K562 (cell line): ENCODE results near the gene GALE. TPM values are rescaled to one million over a fixed set of nuclear protein-coding genes. Genes with fewer than 3 reads are reported as not detected.

Source experiments
- CC2D1A ChIP-seq: fragments of 450-650 bp; IDR thresholded peaks from 2 replicates; pipeline ENCODE4 v1.6.1; 2017; ENCODE audit warnings: mild to moderate bottlenecking
- COPS2 ChIP-seq: fragments of 450-650 bp; conservative IDR thresholded peaks from 2 replicates; pipeline ENCODE4 v1.6.1; 2016; ENCODE audit warnings: mild to moderate bottlenecking, moderate library complexity
- CREBBP ChIP-seq: IDR thresholded peaks from one replicate; pipeline ENCODE4 v1.6.1; 2012; ENCODE audit warnings: low read depth, mild to moderate bottlenecking, control low read depth, inconsistent platforms, low read length
- DMBX1 ChIP-seq: fragments of 250-450 bp; sonication (Bioruptor Pico); IDR thresholded peaks from 2 replicates; pipeline ENCODE4 v1.8.0; 2022; ENCODE audit warnings: inconsistent platforms, mild to moderate bottlenecking, moderate library complexity, borderline replicate concordance
- JUND ChIP-seq, 2 experiments: IDR thresholded peaks; 2 replicates in 1 of 2; 3 replicates in 1 of 2; pipeline ENCODE4 v1.6.1; 2011; ENCODE audit warnings: borderline replicate concordance in 2 of 2, low read depth in 2 of 2, low read length in 2 of 2, improper control_type of control experiment in 1 of 2, missing biosample characterization in 1 of 2, missing genetic modification characterization in 1 of 2, missing genetic modification reagents in 1 of 2
- KLF16 ChIP-seq: IDR thresholded peaks from 2 replicates; pipeline ENCODE4 v1.6.1; 2016; ENCODE audit warnings: antibody characterized with exemption
- MEF2A ChIP-seq: IDR thresholded peaks from 2 replicates; pipeline ENCODE4 v1.6.1; 2011; ENCODE audit warnings: low read depth, mild to moderate bottlenecking, low read length, moderate library complexity; ENCODE audit not compliant: control insufficient read depth
- MEIS2 ChIP-seq: fragments of 450-650 bp; IDR thresholded peaks from 2 replicates; pipeline ENCODE4 v1.6.1; 2014; ENCODE audit warnings: mild to moderate bottlenecking; ENCODE audit not compliant: partially characterized antibody
- NFATC3 ChIP-seq: fragments of 450-650 bp; IDR thresholded peaks from 2 replicates; pipeline ENCODE4 v1.6.1; 2017; ENCODE audit warnings: mild to moderate bottlenecking
- NR4A1 ChIP-seq, 2 experiments: fragments of 250-450 bp in 1 of 2; fragments of 450-650 bp in 1 of 2; sonication (Bioruptor Pico) in 1 of 2; IDR thresholded peaks; 2 replicates each; pipeline versions ENCODE4 v1.4.0 to v1.6.1; 2016 to 2020; ENCODE audit warnings: mild to moderate bottlenecking in 2 of 2, missing compliant biosample characterization in 1 of 2, missing genetic modification characterization in 1 of 2, moderate library complexity in 1 of 2
- RBBP5 ChIP-seq: fragments of 200-600 bp; sonication (generic); IDR thresholded peaks from 2 replicates; pipeline ENCODE4 v1.6.1; 2012; ENCODE audit warnings: borderline replicate concordance, mild to moderate bottlenecking, low read length, control low read depth, inconsistent platforms; ENCODE audit not compliant: insufficient read depth, poor library complexity, severe bottlenecking
- RNF2 ChIP-seq: sonication (generic); IDR thresholded peaks from 2 replicates; pipeline ENCODE4 v1.6.1; 2016
- SIN3A ChIP-seq, 2 experiments: fragments of 150-350 bp in 1 of 2; IDR thresholded peaks; 2 replicates each; pipeline ENCODE4 v1.6.1; 2011 to 2016; ENCODE audit warnings: borderline replicate concordance in 2 of 2, low read depth in 2 of 2, low read length in 2 of 2, mild to moderate bottlenecking in 2 of 2, moderate library complexity in 2 of 2; ENCODE audit not compliant: control insufficient read depth in 1 of 2
- SMARCA5 ChIP-seq: fragments of 450-650 bp; IDR thresholded peaks from 2 replicates; pipeline ENCODE4 v1.6.1; 2016
- ZFX ChIP-seq: sonication (generic); formaldehyde crosslinking; IDR thresholded peaks from 2 replicates; pipeline ENCODE4 v1.8.0; 2022; ENCODE audit warnings: mild to moderate bottlenecking, missing genetic modification reagents, moderate library complexity
- ZNF124 ChIP-seq: sonication (generic); formaldehyde crosslinking; IDR thresholded peaks from 2 replicates; pipeline ENCODE4 v1.8.1; 2022; ENCODE audit warnings: missing genetic modification reagents
- polyA plus RNA-seq, 8 experiments: library from polyadenylated mRNA; depleted of rRNA in 4 of 8; stranded (reverse) in 5 of 8; unstranded in 3 of 8; fragments of >200 nt; fragmentation: Nextera tagmentation in 2 of 8; fragmentation: Illumina TruSeq in 1 of 8; extraction: Ambion mirVana in 2 of 8; extraction: Trizol in 1 of 8; gene quantifications; 2 replicates each; pipeline versions ENCODE4 v1.2.1 to v1.2.3, GENCODE V29; 2011 to 2014; ENCODE audit warnings: inconsistent platforms in 1 of 8, missing spikeins in 1 of 8
- total RNA-seq, 7 experiments: library from RNA; depleted of rRNA in 6 of 7; stranded (reverse); fragments of >200 nt in 6 of 7; fragmentation: Illumina TruSeq in 2 of 7; extraction: Trizol in 2 of 7; gene quantifications; 2 replicates each; pipeline versions ENCODE4 v1.2.1 to v1.2.3, GENCODE V29; 2011 to 2021; ENCODE audit warnings: low replicate concordance in 1 of 7
- TF ChIP-seq, protein P1 (sequence below): fragments of 450-650 bp; IDR thresholded peaks from 2 replicates; pipeline ENCODE4 v1.6.1; 2016; ENCODE audit warnings: low read depth, mild to moderate bottlenecking, moderate library complexity
- TF ChIP-seq, protein P2 (sequence below): IDR thresholded peaks from 3 replicates; pipeline ENCODE4 v1.6.1; 2011; ENCODE audit warnings: borderline replicate concordance, mild to moderate bottlenecking, moderate library complexity; ENCODE audit not compliant: insufficient read length; ENCODE audit errors: extremely low read depth
- TF ChIP-seq, protein P3 (sequence below), 3 experiments: IDR thresholded peaks in 2 of 3; conservative IDR thresholded peaks in 1 of 3; 2 replicates each; pipeline ENCODE4 v1.5.1; 2011 to 2012; ENCODE audit warnings: low read length in 3 of 3, mild to moderate bottlenecking in 3 of 3, control low read depth in 2 of 3, improper control_type of control experiment in 1 of 3, inconsistent platforms in 1 of 3, low read depth in 1 of 3, mixed read lengths in 1 of 3, moderate library complexity in 1 of 3; ENCODE audit not compliant: insufficient read depth in 2 of 3
- TF ChIP-seq, protein P4 (sequence below): sonication (generic); formaldehyde crosslinking; IDR thresholded peaks from 2 replicates; pipeline ENCODE4 v1.8.0; 2022; ENCODE audit warnings: mild to moderate bottlenecking, low read depth, missing genetic modification reagents

The GALE gene
- total and polyA plus RNA-seq, 9 of the 15 experiments (the other 6 are each of a cell fraction or from before 2014, with no cell fraction given): 8.4 to 139 (median 88.3) TPM

- TF ChIP-seq NR4A1 (CRISPR knock-in tag; IDR thresholded peaks at IDR 0.05) (no peak), NR4A1 (tag; IDR thresholded peaks at IDR 0.05) (no peak), RNF2 (no peak), MEIS2 (peak; percentile 13), DMBX1 (no peak), COPS2 (no peak), MEF2A (no peak), ZNF124 (CRISPR knock-in tag) (no peak), CREBBP (no peak), ZFX (CRISPR knock-in tag) (peak; percentile 43), SMARCA5 (peak; percentile 60; the same call in 1 of the 2 replicates), JUND (IDR thresholded peaks at IDR 0.05; ENCODE audit: borderline replicate concordance, low read depth, low read length) (0 out of 2 replicates have a peak, but pooled peaks have one; percentile 27), JUND (tag; IDR thresholded peaks at IDR 0.05; ENCODE audit: borderline replicate concordance, low read depth, low read length) (no peak; the same call in 2 of the 3 replicates), KLF16 (peak; percentile 64), NFATC3 (no peak), CC2D1A (peak; percentile 63), RBBP5 (no peak), SIN3A (IDR thresholded peaks at IDR 0.05; ENCODE audit: borderline replicate concordance in 2 of 2, control insufficient read depth in 1 of 2, low read depth in 2 of 2, low read length in 2 of 2) (no peak)
- TF ChIP-seq, protein P1, sequence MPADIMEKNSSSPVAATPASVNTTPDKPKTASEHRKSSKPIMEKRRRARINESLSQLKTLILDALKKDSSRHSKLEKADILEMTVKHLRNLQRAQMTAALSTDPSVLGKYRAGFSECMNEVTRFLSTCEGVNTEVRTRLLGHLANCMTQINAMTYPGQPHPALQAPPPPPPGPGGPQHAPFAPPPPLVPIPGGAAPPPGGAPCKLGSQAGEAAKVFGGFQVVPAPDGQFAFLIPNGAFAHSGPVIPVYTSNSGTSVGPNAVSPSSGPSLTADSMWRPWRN: no peak
- TF ChIP-seq, protein P2, sequence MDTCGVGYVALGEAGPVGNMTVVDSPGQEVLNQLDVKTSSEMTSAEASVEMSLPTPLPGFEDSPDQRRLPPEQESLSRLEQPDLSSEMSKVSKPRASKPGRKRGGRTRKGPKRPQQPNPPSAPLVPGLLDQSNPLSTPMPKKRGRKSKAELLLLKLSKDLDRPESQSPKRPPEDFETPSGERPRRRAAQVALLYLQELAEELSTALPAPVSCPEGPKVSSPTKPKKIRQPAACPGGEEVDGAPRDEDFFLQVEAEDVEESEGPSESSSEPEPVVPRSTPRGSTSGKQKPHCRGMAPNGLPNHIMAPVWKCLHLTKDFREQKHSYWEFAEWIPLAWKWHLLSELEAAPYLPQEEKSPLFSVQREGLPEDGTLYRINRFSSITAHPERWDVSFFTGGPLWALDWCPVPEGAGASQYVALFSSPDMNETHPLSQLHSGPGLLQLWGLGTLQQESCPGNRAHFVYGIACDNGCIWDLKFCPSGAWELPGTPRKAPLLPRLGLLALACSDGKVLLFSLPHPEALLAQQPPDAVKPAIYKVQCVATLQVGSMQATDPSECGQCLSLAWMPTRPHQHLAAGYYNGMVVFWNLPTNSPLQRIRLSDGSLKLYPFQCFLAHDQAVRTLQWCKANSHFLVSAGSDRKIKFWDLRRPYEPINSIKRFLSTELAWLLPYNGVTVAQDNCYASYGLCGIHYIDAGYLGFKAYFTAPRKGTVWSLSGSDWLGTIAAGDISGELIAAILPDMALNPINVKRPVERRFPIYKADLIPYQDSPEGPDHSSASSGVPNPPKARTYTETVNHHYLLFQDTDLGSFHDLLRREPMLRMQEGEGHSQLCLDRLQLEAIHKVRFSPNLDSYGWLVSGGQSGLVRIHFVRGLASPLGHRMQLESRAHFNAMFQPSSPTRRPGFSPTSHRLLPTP: peak; percentile 52
- TF ChIP-seq, protein P3, sequence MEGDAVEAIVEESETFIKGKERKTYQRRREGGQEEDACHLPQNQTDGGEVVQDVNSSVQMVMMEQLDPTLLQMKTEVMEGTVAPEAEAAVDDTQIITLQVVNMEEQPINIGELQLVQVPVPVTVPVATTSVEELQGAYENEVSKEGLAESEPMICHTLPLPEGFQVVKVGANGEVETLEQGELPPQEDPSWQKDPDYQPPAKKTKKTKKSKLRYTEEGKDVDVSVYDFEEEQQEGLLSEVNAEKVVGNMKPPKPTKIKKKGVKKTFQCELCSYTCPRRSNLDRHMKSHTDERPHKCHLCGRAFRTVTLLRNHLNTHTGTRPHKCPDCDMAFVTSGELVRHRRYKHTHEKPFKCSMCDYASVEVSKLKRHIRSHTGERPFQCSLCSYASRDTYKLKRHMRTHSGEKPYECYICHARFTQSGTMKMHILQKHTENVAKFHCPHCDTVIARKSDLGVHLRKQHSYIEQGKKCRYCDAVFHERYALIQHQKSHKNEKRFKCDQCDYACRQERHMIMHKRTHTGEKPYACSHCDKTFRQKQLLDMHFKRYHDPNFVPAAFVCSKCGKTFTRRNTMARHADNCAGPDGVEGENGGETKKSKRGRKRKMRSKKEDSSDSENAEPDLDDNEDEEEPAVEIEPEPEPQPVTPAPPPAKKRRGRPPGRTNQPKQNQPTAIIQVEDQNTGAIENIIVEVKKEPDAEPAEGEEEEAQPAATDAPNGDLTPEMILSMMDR (IDR thresholded peaks at IDR 0.05 in 2 of 3, conservative IDR thresholded peaks at IDR 0.05 in 1 of 3; ENCODE audit: insufficient read depth in 2 of 3, low read depth in 1 of 3, low read length in 3 of 3): peak; percentile 94 to 97 (median 95)
- TF ChIP-seq, protein P4, sequence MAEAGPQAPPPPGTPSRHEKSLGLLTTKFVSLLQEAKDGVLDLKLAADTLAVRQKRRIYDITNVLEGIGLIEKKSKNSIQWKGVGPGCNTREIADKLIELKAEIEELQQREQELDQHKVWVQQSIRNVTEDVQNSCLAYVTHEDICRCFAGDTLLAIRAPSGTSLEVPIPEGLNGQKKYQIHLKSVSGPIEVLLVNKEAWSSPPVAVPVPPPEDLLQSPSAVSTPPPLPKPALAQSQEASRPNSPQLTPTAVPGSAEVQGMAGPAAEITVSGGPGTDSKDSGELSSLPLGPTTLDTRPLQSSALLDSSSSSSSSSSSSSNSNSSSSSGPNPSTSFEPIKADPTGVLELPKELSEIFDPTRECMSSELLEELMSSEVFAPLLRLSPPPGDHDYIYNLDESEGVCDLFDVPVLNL: no peak
Measured at GRCh38 chr1:23810818-23811540, 10.4 kb upstream of the GALE start (continued).
